Subcutaneous adipose tissue (tissue), 4 donors: ENCODE results near the gene VSX1. TPM values are rescaled to one million over a fixed set of nuclear protein-coding genes. Genes with fewer than 3 reads are reported as not detected.

Source experiments
- total RNA-seq, 4 donors: library from RNA; depleted of rRNA; stranded (reverse); fragments of >200 nt; gene quantifications; one replicate each; pipeline ENCODE4 v1.1.0, GENCODE V29; 2016
- TF ChIP-seq, protein P1 (sequence below): fragments of 450-650 bp; IDR thresholded peaks from one replicate; pipeline ENCODE4 v1.5.1; 2016; ENCODE audit warnings: low read depth, mild to moderate bottlenecking, control low read depth, antibody characterized with exemption, moderate library complexity

VSX1 gene
- total RNA-seq, 4 donors from 2014 or later = not detected

DNA sequence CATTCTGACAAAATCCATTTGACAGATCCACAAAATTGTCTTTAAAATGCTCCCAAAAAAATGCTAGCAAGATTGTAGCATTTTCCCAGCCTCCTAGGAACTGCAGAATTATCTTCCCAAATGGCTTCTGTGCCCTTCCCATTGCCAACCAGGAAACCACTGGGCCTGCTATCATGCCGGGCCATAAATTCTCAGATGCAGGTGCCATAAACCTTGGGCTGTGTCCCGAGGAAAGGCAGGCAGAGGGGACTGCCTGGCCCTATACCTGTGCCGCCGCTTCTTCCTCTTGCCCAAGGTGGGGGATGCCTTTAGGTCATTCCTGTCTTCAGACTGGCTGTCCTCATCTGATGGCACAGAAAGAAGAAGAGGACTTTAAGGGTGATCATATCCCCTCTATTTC, 2.8 kb downstream of the VSX1 start:
- TF ChIP-seq, protein P1, sequence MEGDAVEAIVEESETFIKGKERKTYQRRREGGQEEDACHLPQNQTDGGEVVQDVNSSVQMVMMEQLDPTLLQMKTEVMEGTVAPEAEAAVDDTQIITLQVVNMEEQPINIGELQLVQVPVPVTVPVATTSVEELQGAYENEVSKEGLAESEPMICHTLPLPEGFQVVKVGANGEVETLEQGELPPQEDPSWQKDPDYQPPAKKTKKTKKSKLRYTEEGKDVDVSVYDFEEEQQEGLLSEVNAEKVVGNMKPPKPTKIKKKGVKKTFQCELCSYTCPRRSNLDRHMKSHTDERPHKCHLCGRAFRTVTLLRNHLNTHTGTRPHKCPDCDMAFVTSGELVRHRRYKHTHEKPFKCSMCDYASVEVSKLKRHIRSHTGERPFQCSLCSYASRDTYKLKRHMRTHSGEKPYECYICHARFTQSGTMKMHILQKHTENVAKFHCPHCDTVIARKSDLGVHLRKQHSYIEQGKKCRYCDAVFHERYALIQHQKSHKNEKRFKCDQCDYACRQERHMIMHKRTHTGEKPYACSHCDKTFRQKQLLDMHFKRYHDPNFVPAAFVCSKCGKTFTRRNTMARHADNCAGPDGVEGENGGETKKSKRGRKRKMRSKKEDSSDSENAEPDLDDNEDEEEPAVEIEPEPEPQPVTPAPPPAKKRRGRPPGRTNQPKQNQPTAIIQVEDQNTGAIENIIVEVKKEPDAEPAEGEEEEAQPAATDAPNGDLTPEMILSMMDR = no peak

GRCh38 chr20:25078662-25079061, 3.3 kb downstream of the VSX1 start:
- TF ChIP-seq, protein P1 = no peak

DNA sequence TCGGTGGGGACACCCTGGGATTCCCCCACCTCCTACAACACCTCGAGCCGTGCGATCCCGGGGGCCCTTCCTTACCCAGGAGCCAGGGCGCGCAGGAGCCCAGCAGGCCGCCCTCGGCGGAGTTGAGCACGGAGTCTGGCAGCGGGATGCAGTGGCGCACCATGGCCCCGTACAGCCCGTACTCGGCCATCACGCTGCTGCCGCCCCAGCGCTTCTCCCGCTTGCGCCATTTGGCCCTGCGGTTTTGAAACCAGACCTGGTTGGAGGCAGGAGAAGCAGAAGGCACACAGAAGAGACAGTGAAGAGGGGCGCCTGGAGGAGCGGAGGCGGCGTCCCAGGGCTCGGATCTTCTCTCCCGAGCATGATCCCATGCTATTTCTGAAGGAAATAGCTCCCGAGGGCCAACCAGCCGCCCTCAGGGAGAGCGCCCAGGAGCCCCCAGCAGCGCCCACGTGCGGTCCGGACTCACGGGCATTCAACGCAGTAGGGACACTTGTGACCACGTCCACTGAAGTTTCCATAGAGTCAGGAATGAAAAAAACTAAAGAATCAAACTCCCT, 4.3 kb downstream of the VSX1 start:
- TF ChIP-seq, protein P1 = no peak

- TF ChIP-seq, protein P1 = no peak
Measured at GRCh38 chr20:25076731-25077609, 5.0 kb downstream of the VSX1 start.

DNA sequence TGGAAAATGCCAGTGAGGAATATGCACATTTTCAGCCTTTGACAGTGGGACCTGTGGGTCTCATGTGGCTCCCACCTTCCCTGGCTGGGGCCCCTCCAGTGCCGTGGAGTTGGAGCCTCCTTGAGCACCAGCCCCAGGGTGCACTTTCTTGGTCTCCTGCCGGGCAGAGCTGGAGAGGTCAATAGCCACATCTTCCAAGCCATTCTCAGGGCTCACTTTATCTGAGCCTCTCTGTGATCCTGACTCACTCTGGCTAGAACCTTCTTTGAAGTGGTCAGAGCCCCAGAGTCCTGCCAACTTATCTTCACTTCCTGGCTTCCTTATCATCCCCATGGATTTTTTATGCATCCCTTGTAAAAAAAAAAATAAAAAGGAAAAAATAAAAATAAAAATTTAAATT, 5.7 kb downstream of the VSX1 start:
- TF ChIP-seq, protein P1 = no peak

DNA sequence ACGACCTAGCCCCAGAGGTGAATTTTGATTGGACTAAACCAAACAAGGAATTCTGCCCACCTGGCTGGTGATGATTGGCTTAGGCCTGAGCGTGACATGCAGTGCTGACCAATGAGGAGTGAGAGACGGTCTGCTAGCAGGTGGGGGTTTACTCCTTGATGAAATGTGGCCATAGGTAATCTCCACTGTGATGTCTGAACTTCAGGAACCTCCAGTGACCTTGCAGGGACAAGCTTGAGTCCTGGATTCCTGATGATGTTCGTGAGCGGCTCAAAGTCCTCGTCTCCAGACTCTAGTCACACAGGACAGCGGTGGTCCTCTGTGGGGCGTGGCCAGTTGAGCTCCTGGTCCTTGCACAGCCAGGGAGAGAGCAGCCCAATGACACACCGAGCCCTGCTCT, 8.4 kb downstream of the VSX1 start:
- TF ChIP-seq, protein P1 = no peak

GRCh38 chr20:25072226-25072811, 9.6 kb downstream of the VSX1 start:
- TF ChIP-seq, protein P1 = no peak
